Measurements from ENCODE around the gene DOC2B.
"Not testable (repeated sequence)": the region's sequence is repeated elsewhere in the genome, so short reads cannot be mapped to it uniquely, and the experiment has no call there.

The DOC2B gene

DNA sequence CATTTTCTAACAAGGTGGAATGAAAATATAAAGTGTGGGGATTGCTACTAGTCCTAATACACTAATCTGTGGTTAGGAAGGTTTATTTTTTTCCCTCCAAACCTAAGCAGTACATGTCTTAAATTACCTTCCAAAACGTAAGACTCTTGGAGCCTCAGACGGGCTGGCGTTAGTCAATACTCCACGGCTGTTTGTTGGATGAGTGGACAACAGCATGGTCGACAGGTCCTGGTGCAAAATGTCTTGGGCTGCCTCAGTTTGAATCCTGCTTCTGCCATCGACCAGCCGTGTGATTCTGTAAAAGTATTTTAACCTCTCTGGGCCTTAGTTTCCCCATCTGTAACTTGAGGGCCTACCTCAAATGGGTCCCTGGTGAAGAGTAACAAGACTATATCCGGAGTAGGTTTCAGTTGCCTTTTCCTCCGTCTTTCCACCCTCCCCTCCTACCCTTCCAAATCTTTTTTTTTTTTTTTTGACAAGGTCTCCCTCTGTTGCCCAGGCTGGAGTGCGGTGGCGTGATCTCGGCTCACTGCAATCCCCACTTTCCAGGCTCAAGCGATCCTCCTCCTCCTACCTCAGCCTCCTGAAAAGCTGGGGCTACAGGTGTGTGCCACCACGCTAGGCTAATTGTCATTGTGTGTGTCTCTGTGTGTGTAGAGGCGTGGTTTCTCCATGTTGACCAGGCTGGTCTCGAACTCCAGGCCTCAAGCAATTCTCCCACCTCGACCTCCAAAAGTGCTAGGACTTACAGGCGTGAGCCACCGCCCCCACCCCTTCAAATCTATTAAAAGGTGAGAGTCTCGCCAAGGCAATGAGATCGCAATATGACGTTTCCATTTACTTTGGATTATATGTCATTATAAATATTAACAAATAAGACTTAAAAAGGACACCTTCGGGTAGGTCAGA, 38.3 kb downstream of the DOC2B start:
- no peak for DNase-seq

DNA sequence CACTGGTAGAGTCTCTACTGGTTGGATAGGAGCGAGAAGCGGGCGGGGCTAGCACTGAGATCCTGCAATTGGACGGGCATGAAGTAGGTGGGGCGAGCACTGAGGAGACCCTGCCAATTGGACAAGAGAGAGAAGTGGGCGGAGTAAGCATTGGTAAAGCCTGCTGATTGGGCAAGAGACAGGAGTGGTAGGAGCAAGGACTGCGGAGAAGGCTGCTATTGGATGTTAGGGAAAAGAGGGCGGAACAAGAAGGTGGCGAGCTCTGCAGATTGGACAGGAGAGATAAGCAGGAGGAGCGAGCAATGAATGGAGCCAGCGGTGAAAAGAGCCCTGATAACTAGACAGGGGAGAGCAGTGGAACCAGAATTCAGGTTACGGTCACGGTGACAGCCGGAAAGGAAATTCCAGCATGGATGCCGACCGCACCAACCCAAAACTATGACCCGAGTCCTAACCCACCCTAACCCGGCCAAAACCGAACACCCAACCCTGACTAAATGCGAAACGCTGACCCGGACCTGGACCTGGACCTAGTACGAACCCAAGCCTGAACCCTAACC, 39.3 kb downstream of the DOC2B start:
- DNase-seq = peak; percentile 36

DNA sequence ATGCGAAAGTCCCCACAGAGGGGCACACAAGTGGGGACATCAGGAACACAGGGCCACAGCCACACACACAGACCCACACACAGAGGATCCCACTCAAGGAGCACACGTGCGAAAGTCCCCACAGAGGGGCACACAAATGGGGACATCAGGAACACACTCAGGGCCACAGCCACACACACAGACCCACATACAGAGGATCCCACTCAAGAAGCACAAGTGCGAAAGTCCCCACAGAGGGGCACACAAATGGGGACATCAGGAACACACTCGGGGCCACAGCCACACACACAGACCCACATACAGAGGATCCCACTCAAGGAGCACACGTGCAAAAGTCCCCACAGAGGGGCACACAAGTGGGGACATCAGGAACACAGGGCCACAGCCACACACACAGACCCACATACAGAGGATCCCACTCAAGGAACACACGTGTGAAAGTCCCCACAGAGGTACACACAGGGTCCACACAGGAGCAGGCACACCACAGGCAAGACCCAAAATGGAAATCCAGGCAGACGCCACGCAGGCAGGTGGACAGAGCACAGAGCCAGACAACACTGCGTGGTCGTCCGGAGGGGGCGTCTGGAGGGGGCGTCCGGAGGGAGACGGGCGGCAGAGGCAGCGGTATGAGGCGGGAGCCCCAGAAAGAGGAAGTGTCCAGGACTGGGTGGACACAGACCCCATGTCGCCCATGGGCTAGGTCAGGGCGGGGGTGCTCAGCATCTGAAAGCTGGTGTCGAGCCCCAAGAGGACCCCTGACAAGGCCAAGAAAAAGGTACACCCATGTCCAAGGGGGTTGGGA, 41.8 kb downstream of the DOC2B start:
- DNase-seq = not testable (repeated sequence)

DNA sequence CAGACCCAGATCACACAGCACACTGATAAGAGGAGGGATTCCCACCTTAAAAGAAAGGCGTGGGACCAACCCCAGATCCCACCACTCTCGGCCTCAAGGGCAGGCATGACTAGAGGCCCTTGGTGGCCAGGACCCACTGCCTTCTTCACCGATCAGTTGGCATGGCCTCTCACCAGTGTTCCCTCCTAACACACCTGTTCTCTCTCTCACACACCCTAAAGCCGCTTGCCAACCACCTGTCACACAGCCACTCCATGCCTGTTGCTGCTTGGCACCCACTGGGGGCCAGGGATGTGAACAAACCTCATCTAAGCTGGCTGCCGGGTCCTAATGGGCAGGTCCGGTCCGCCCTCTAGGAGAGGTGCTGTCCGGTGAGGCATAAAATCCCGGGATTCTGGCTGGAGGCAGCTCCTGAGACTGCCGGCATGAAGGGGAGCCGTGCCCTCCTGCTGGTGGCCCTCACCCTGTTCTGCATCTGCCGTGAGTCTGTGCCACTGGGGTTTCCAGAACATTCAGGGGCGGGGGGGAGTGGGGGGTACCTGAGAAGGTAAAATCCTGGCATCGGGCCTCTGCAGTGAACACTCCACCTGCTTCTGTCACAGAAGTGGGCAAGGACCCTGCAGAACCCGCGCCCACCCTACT, 44.2 kb downstream of the DOC2B start, which contains the start of gene SCGB1C2:
Gene SCGB1C2, plus strand, starts transcription at position 404 of the 642 bp plus-strand sequence. Its CDS starts 22 bp downstream, at position 426.
- not testable (repeated sequence) for DNase-seq

DNA sequence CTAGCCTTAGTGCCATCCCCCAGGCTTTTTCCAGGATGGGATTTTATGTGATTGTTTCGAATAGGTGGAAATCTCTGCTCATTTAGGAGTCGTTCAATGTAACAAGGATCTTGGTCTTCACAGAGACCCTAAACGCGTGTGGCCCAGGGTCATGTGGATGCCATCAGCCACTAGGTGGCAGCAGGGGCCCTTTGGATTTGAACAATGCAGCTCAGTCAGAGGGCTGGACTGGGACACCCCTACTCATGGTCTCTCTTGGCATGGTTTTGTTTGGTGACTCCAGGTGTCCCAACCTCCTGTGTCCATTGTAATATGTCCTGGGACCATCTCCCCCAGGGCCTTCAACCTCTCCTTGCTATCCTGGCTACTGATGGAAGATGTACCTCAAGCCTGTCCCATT, 44.9 kb downstream of the DOC2B start:
- DNase-seq = not testable (repeated sequence)

DNA sequence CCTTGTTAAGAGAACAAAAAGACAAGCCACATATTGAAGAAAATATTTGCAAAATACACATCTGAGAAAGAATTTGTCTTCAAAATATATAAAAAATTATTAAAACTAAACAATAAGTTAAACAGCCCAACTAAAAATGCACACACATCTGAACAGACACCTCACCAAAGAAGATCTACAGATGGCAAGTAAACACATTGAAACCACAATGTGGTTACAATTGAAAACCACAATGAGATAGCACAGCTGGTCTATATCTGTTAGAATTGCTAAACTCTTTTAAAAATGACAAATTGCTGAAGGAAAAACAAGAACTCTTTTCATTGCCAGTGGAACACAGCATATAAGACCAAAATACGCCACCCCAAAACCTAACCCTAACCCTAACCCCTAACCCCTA, 45.6 kb downstream of the DOC2B start:
- not testable (repeated sequence) for DNase-seq

DNA sequence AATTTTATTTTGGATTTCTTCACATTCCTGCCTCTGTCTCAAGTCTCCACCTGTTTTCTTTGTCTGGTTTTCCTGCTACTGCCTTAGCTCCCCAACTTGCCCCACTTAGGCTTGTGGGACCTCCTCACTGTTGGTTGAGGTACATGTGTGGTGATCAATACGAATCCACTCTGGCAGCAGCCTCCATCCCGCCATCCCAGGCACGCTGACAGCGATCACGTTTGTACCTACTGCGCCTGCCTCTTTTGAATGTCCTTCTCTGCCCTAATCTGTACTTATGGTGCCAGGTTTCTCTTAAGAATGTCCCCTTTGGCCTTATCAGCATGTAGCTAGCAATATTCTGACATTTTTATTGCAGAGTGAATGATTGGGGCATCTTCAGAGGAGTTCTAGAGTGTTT, 46.4 kb downstream of the DOC2B start:
- not testable (repeated sequence) for DNase-seq

DNA sequence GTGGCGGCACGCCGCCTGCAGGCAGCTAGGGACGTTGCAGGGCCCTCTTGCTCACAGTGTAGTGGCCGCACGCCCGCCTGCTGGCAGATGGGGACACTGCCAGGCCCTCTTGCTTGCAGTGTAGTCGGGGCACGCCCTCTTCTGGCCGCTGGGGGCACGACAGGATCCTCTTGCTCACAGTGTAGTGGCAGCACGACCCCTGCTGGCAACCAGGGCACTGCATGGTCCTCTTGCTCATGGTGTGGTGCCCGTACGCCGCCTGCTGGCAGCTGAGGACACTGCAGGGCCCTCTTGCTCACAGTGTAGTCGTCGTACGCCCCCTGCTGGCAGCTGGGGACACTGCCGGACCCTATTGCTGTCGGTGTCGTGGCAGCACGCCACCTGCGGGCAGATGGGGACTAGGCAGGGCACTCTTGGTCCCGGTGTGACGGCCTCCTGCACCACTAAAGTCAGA, 47.1 kb downstream of the DOC2B start:
- DNase-seq = not testable (repeated sequence)

DNA sequence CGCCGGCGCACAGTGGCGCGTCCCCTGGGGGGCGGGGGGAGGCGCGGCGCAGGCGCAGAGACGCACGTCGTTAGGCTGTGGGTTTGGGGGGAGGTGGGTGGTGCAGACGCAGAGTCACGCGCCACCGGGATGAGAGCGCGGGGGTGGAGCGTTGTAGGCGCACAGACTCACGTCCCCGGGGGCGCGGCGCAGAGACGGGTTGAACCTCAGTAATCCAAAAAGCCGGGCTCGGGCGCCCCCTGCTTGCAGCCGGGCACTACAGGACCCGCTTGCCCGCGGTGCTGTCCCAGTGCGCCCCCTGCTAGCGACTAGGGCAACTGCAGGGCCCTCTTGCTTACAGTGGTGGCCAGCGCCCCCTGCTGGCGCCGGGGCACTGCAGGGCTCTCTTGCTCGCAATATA, 47.5 kb downstream of the DOC2B start:
- DNase-seq = not testable (repeated sequence)

DNA sequence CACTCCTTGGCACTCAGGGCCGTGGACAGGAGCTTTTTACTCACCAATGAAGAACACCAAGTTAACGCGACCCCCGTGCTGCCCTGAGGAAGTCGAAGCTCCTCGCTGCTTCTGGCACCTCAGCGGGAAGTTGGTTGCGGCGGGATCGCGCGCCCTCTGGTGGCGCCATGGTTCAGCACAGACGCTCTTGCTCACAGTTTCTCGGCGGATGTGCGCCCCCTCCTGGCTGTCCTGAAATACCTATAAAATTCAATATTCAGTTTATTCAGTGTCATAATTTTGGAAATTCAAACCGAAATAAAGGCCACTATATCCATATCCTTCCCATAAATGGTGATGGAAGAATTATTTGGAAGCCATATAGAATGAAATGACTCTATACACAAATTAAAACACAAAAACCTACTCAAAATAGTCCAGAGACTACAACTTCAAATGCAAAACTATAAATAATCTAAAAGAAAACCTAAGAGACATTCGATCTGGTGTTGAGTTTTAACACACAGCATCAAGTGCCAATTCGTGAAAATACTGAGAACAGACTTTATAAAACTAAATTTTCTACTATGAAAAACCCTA, 63.0 kb downstream of the DOC2B start:
- not testable (repeated sequence) for DNase-seq

DNA sequence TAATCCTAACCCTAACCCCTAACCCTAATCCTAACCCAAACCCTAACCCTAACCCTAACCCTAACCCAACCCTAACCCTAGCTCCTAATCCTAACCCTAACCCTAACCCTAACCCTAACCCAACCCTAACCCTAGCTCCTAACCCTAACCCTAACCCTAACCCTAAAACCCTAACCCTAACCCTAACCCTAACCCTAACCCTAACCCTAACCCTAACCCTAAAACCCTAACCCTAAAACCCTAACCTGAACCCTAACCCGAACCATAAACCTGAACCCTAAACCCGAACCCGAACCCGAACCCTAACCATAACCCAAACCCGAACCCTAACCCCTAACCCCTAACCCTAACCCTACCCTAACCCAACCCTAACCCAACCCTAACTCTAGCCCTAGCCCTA, 68.3 kb downstream of the DOC2B start:
- DNase-seq = not testable (repeated sequence)

All from NCI-H2171 (cell line).